ENCODE data around the gene IMMP2L. TPM values are rescaled to one million over a fixed set of nuclear protein-coding genes. Genes with fewer than 3 reads are reported as not detected.

IMMP2L gene
- total RNA-seq, 4 donors from 2014 or later, result 19.0 to 37.2 (median 21.3) TPM

DNA sequence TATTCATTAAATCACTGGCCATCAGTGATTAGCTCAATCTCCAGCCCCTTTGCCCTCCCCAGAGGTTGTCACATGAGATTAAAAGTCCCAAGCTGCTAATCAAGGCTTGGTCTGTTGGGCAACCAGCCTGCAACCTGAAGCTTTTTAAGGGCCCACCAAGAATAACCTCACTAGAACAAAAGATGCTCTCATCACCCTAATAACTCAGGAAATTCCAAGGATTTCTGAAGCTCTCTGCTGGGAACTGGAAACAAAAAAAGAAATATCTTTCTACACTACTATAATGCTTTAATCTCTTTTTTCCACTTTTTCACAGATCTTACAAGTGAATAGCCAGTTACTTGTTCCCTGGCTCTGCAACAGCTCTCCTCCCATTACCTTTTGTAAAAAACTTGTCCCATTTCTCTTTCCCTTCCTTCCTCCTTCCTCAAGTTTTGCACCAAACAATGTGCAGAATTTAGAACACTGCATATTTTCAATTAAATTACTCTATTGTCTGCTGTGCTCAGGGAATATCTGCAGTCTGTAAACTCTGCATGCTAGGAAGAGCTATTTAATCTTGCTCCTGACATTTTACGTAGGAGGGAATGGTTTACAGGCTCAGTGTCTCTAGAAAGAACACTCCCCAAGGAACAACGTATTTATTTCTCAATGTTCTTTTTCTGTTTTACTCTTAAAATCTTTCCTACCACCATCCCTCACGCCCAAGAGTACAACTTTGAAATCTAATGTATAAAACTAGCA is 169.1 kb downstream of the IMMP2L start:
- TF ChIP-seq, protein P1, sequence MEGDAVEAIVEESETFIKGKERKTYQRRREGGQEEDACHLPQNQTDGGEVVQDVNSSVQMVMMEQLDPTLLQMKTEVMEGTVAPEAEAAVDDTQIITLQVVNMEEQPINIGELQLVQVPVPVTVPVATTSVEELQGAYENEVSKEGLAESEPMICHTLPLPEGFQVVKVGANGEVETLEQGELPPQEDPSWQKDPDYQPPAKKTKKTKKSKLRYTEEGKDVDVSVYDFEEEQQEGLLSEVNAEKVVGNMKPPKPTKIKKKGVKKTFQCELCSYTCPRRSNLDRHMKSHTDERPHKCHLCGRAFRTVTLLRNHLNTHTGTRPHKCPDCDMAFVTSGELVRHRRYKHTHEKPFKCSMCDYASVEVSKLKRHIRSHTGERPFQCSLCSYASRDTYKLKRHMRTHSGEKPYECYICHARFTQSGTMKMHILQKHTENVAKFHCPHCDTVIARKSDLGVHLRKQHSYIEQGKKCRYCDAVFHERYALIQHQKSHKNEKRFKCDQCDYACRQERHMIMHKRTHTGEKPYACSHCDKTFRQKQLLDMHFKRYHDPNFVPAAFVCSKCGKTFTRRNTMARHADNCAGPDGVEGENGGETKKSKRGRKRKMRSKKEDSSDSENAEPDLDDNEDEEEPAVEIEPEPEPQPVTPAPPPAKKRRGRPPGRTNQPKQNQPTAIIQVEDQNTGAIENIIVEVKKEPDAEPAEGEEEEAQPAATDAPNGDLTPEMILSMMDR (IDR thresholded peaks at IDR 0.05; ENCODE audit: low read depth), result no peak

DNA sequence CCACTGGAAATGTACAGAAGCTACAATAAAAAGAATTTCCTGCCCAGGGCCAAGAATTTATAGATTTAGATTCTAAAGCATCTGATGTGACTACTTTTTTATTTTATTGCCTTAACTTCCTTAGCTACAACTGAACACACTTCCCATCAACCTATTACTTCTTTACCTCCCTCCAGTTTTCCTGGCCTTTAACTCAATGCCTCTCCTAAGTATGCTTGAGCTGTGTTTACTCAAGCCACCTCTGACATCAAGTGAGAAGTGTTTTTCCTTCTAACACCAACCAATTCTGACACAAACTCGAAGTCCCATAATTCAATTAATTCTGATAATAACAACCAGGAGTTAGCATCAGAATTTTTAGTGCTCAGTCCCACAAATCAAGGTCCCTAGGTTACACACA is 170.0 kb downstream of the IMMP2L start:
- TF ChIP-seq, protein P1 (IDR thresholded peaks at IDR 0.05; ENCODE audit: low read depth), result no peak

DNA sequence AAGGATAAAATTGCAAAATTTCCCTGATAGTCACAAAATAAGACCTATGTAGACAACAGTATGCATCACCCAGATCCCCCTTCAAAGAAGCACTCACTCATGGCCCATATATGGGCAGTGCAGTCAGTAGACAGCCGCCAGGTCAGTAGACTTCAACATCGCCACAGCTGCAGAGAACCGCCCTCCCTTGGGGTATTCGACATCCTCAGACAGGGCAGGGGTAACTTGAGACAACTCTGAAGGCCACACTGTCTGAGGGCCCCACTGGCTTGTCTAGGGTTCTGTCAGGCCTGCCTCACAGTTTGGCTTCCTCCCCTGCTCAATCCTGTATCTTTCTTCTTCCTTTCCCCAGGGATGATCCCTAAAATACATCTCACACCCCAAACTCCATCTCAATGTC is 172.3 kb downstream of the IMMP2L start:
- TF ChIP-seq, protein P1 (IDR thresholded peaks at IDR 0.05; ENCODE audit: low read depth), result no peak

DNA sequence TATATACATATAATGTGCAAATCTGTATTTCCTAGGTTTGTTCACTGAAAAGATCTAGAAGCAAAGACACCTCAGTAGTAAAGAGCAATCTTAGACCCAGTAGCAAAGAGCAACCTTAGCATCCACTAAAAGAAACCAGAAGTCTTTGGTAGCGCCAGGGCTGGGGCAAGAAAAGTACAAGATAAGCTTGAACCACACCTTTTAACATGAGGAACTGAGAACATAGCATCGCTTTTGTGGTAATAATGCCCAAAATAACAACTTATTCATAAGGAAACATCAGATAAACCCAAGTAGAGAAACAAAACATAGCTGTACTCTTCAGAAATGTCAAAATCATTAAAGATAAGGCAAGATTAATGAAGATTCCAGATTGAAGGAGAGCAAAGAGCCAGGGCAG is 173.4 kb downstream of the IMMP2L start:
- TF ChIP-seq, protein P1 (IDR thresholded peaks at IDR 0.05; ENCODE audit: low read depth), result no peak

DNA sequence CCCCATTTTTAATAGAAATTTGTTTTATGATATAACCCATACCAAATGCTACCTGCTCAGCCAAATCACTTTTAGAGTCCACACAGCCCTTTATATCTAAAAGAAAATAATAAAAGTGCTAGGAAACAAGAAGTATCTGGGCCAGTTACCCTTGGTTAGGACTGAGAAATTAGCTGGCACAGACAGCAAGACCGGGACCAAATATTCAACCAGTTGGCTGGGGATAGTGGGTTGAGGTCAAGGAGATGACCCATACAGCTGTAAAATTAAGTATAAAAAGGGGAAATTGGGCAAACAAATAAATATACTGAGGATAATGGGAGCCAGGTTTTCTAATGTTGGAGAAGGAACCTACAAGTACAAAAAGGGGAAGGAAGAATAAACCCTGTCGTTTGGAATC is 174.3 kb downstream of the IMMP2L start:
- TF ChIP-seq, protein P1 (IDR thresholded peaks at IDR 0.05; ENCODE audit: low read depth), result no peak

DNA sequence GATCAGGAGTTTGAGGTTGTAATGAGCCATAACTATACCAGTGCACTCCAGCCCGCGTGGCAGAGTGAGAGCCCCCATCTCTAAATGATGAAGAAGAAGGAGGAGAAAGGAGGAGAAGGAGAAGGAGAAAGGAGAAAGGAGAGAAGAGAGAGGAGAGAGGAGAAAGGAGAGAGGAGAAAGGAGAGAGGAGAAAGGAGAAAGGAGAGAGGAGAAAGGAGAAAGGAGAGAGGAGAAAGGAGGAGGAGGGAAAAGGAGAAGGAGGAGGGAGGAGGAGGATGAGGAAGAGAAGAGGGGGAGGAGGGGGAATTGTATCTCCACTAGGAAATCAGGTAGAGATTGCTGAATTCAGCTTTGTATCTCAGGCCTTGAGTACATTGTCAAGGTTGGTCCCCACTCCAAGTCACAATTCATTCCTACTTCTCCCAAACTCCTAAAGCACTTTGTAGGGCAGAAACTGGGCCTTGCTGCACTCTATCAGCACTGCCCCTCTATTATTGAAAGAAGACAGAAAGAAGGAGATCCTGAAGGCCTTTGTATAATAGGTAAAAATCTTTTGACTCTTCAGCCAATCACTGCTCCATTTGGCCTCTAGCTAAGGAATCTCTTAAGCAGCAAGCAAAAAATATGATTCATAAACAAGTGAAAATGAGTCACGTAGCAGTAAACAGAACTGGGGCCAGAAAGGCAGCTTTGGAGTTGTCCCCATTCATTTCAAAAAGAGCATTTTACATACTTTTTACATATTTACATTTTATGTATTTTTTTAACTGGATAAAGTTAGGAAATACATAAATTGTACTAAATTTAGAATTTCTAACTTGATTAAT is 178.0 kb downstream of the IMMP2L start:
- TF ChIP-seq, protein P1 (IDR thresholded peaks at IDR 0.05; ENCODE audit: low read depth), result no peak

DNA sequence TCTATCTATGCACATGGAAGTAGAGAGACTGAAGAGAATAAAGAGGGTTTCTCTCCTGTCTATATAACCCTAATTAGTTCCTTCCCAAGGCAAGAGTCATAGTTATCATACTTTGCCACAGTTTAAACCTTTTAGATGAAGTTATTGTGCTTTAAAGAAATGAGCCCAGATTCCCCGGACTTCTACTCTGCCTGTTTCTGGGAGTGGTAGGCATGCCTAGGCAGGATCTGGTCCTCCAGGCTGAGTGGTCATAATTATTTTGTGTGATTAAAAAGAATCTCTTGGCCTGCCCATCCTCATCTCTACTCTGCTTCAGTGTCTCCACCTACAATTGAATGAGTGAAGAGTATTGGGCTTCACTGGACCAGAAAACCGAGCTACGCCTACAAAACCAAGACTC is 179.2 kb downstream of the IMMP2L start:
- TF ChIP-seq, protein P1 (IDR thresholded peaks at IDR 0.05; ENCODE audit: low read depth), result no peak

All from subcutaneous adipose tissue (tissue), 4 donors.